ENCODE measurements around the gene CNPY3. TPM values are rescaled to one million over a fixed set of nuclear protein-coding genes. Genes with fewer than 3 reads are reported as not detected.

Gene CNPY3
- total RNA-seq, 4 donors from 2014 or later: 28.4 to 43.7 (median 32.6) TPM

DNA sequence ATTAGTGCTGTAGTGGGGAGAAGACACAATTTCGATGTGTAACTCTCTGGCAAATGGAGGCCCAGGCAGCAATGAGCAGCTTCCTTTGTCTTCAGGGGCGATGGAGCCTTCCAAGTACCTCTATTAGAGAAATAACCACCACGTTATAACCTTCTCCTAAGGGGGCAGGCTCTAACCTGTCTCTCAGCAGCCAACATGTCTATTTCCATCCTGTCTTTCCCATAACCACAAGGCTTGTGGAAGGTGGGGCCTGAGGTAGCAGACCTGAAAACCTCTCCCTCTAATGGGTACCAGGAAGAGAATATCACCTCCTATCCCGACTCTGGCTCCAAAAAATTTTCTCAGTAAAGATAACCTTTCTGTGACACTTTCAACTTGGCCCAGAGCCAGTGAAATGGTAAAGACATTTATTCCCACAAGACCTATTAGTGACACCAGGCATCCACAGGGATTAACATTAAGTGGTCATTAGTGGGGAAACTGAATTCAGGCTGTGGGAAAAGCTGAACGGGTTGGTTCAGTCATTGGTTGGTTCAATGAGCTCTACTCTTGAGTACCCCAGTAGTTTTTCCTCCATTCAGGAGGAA lies 45.7 kb downstream of the CNPY3 start:
- no peak for DNase-seq (ENCODE audit: low spot score)
- TF ChIP-seq, protein P1, sequence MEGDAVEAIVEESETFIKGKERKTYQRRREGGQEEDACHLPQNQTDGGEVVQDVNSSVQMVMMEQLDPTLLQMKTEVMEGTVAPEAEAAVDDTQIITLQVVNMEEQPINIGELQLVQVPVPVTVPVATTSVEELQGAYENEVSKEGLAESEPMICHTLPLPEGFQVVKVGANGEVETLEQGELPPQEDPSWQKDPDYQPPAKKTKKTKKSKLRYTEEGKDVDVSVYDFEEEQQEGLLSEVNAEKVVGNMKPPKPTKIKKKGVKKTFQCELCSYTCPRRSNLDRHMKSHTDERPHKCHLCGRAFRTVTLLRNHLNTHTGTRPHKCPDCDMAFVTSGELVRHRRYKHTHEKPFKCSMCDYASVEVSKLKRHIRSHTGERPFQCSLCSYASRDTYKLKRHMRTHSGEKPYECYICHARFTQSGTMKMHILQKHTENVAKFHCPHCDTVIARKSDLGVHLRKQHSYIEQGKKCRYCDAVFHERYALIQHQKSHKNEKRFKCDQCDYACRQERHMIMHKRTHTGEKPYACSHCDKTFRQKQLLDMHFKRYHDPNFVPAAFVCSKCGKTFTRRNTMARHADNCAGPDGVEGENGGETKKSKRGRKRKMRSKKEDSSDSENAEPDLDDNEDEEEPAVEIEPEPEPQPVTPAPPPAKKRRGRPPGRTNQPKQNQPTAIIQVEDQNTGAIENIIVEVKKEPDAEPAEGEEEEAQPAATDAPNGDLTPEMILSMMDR (IDR thresholded peaks at IDR 0.05): no peak
- no peak for ATAC-seq (ENCODE audit: low FRiP score)

GRCh38 chr6:42978487-42978838 lies 49.2 kb downstream of the CNPY3 start:
- DNase-seq (ENCODE audit: low spot score) (no peak), ATAC-seq (ENCODE audit: low FRiP score) (no peak)
- TF ChIP-seq, protein P1 (IDR thresholded peaks at IDR 0.05): no peak

DNA sequence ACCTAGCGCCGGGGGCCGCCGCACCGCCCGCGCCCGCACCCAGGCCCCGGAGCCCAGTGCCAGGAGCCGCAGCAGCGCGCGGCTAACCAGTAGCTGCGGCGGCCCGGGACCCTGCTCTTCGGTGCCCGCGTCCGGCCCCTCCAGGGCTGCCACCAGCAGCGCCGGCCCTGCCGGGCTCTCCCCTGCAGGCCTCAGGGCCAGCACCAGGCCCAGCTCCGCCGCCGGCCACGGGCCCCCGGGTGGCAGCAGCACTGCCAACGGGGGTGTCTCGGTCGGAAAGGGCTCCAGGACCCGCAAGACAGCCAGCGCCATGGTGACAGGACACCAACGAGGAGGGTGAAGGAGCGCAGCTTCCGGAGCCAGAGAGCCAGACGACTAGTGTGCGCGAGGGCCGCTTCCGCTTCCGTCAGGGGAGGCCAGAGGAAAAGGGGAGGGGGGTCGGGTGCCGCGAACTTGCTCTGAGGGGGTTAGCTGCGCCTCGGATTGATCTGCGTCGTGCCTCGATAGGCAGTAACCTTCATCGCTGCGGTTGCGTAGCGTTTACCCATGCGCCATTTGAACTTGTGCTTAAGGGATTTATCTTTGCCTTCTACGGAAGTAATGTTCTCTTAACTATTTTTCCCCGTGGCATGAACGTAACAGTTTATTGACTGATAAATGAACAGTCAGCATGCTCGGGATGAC lies 49.7 kb downstream of the CNPY3 start, which contains the start of gene PEX6:
Gene PEX6 (minus strand): TSS at position 343 of the 684 bp plus-strand sequence. CDS start 31 bp downstream, at position 312.
- TF ChIP-seq, protein P1 (IDR thresholded peaks at IDR 0.05): no peak
- DNase-seq (ENCODE audit: low spot score): peak; percentile 55
- ATAC-seq (ENCODE audit: low FRiP score): peak; percentile 88

DNA sequence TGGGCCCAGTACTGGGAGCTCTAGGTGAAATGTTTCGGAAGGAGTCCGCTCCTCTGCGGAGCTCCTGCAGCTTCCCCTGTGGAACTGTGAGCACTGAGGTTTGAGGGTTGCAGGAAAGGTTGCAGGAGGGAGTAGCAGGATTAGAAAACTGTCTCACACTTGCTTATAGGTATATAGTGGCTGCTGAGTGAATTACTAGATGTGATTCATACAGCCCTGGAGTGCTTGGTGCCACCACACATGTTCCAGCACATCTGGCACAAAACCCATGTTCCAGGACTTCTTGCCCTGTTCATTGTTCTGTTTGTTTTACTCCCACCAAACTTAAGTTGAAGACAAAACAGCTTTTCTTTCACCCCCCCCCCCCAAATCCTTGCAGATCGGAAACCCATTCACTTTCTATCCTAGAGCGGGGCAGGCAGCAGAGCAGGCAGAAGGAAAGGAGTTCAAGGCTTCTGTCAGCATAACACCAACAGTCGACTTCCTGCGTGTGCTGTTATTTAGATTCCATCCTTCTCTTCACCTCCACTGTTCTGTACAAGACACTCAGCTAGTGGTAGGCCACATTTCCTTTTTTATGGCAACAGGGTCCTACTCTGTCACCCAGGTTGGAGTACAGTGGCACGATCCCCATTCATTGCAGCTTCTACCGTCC lies 50.4 kb downstream of the CNPY3 start:
- ATAC-seq (ENCODE audit: low FRiP score): no peak
- no peak for DNase-seq (ENCODE audit: low spot score)
- TF ChIP-seq, protein P1 (IDR thresholded peaks at IDR 0.05): no peak

DNA sequence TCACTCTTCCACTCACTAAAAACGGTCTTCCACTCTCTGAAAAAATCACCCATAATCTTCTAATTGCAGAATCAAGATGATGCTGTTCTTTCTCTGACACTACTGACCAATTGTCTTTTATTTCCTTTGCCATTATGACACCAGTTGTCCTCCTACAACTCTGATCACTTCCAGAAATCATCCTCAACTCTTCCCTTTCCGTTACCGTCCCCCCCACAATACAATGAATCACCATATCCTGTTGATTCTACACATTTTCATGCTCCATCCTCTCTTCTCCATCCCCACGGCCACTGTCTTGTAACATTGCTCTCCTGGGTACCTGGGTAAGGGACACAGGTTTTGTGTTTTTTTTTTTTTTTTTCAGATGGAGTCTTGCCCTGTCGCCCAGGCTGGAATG lies 52.6 kb downstream of the CNPY3 start:
- no peak for DNase-seq (ENCODE audit: low spot score)
- TF ChIP-seq, protein P1 (IDR thresholded peaks at IDR 0.05): no peak
- ATAC-seq (ENCODE audit: low FRiP score): no peak

- ATAC-seq (ENCODE audit: low FRiP score): peak; percentile 97
- DNase-seq (ENCODE audit: low spot score): peak; percentile 81
- TF ChIP-seq, protein P1 (IDR thresholded peaks at IDR 0.05): no peak
Measured at GRCh38 chr6:42984001-42984923, 55.0 kb downstream of the CNPY3 start, which contains the start of gene PPP2R5D. Gene PPP2R5D (plus strand): TSS chr6:42984570. CDS start chr6:42984678, 108 bp downstream.

All from omental fat pad (tissue), 4 donors.